Measurements from ENCODE around the gene C6orf47. TPM values are rescaled to one million over a fixed set of nuclear protein-coding genes. Genes with fewer than 3 reads are reported as not detected.

Gene C6orf47
- total and polyA plus RNA-seq, 2 experiments from 2014 or later, result 19.4 to 20.3 TPM

DNA sequence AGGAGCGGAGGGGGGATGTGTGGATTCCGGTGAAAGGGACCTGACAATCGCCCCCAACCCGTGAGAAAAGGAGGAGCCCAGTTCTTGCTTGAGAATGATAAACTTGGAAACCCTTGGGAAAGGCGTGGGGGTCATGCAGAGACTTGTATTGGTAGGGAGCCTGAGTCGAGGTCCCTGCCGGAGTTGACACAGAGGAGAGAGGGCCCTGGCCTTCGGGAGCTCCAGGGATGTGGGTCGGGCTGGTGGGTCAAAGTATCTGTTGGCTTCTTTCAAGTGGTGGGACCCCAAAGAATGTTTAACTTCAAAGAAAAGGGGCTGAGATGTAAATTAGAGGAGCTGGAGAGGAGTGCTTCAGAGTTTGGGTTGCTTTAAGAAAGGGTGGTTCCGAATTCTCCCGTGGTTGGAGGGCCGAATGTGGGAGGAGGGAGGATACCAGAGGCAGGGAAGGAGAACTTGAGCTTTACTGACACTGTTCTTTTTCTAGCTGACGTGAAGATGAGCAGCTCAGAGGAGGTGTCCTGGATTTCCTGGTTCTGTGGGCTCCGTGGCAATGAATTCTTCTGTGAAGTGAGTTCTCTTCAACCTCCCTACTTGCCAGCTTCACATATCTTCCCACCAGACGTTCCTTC, 5.9 kb upstream of the C6orf47 start:
- 0 to 2% methylated on average over 14 to 15 of the region's 15 CpGs for WGBS, 2 experiments (ENCODE audit: low coverage in 1 of 2, low lambda C conversion rate in 2 of 2, missing lambda C conversion rate in 2 of 2)
- H3K9ac ChIP-seq, result peak overlapping the region; percentile 93
- peak overlapping the region; percentile 90 for H3K4me2 ChIP-seq (ENCODE audit: unreplicated experiment)
- peak overlapping the region; percentile 89 for H3K4me3 ChIP-seq
- peaks cover 15% of the 10 kb centered on the region for H3K4me1 ChIP-seq (ENCODE audit: insufficient read depth)
- H3K27me3 ChIP-seq (replicated peaks; ENCODE audit: insufficient read depth), result no peaks in the 10 kb centered on the region
- H3K79me2 ChIP-seq (ENCODE audit: insufficient read depth), result peaks cover 77% of the 10 kb centered on the region
- no peaks in the 10 kb centered on the region for H3K9me2 ChIP-seq (ENCODE audit: insufficient read depth)
- H4K20me1 ChIP-seq (ENCODE audit: insufficient read depth), result no peaks in the 10 kb centered on the region
- in situ Hi-C loops (cut with MboI), result no loop called here
- peak overlapping the region; percentile 54 for H2AFZ ChIP-seq
- peaks cover 21% of the 10 kb centered on the region for H3K36me3 ChIP-seq (ENCODE audit: low read depth)
- TF ChIP-seq EZH2phosphoT487 (IDR thresholded peaks at IDR 0.05; ENCODE audit: insufficient read depth, low read depth), result no peak
- H3K9me3 ChIP-seq (ENCODE audit: low read depth), result no peaks in the 10 kb centered on the region
- peak; percentile 65 for DNase-seq
- peak overlapping the region; percentile 78 for H3K27ac ChIP-seq
- H3F3A ChIP-seq (ENCODE audit: insufficient read depth), result peaks cover 32% of the 10 kb centered on the region

DNA sequence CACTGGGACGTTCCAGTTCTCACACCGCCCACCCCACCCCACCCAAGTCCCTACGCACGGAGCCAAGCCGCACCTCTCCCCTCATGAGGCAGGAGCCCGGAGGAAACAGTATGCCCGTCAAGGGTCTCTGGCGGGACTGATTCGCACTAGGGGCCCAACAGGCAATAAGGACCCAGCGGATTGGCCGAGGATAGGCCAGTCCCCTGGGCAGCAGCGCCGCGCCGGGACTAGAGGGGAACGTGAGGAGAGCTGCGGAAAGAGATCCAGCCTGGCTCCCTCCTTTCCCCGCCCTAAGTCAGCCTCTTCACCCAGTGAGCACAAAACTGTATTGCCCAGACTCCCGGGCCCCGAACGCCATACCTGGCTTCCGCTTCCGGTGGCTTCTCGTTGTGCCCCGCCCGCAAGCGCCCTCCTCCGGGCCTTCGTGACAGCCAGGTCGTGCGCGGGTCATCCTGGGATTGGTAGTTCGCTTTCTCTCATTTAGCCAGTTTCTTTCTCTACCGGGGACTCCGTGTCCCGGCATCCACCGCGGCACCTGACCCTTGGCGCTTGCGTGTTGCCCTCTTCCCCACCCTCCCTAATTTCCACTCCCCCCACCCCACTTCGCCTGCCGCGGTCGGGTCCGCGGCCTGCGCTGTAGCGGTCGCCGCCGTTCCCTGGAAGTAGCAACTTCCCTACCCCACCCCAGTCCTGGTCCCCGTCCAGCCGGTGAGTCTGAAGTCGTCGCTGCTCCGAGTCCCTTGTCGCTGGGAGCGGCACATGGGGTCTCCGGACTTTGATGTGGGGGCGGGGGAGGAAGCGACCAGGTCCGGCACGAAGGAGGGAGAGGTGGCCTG, 5.1 kb upstream of the C6orf47 start, which contains the start of gene CSNK2B:
Gene CSNK2B (plus strand): TSS at position 580 of the 836 bp plus-strand sequence. CDS start 752 bp downstream, outside the sequence.
- Histone ChIP-seq H2AFZ (peak within 1 kb of the TSS; percentile 71), H3F3A (ENCODE audit: insufficient read depth) (peaks cover 38% of the 10 kb centered on the region), H3K4me2 (ENCODE audit: unreplicated experiment) (peak within 1 kb of the TSS; percentile 93), H3K79me2 (ENCODE audit: insufficient read depth) (peaks cover 83% of the 10 kb centered on the region), H3K9me2 (ENCODE audit: insufficient read depth) (no peaks in the 10 kb centered on the region), H3K27me3 (replicated peaks; ENCODE audit: insufficient read depth) (no peaks in the 10 kb centered on the region), H4K20me1 (ENCODE audit: insufficient read depth) (no peaks in the 10 kb centered on the region), H3K4me3 (peak within 1 kb of the TSS; percentile 89), H3K27ac (peak within 1 kb of the TSS; percentile 87), H3K9ac (peak within 1 kb of the TSS; percentile 93), H3K36me3 (ENCODE audit: low read depth) (peaks cover 21% of the 10 kb centered on the region), H3K4me1 (ENCODE audit: insufficient read depth) (peaks cover 20% of the 10 kb centered on the region), H3K9me3 (ENCODE audit: low read depth) (no peaks in the 10 kb centered on the region)
- TF ChIP-seq EZH2phosphoT487 (IDR thresholded peaks at IDR 0.05; ENCODE audit: insufficient read depth, low read depth) (no peak), EZH2 (IDR thresholded peaks at IDR 0.05; ENCODE audit: insufficient read depth, poor library complexity, severe bottlenecking) (no peak)
- in situ Hi-C loops (cut with MboI), result no loop called here
- WGBS, 2 experiments (ENCODE audit: low coverage in 1 of 2, low lambda C conversion rate in 2 of 2, missing lambda C conversion rate in 2 of 2), result 0 to 1% methylated on average over 37 to 63 of the region's 63 CpGs
- peak; percentile 99 for DNase-seq

DNA sequence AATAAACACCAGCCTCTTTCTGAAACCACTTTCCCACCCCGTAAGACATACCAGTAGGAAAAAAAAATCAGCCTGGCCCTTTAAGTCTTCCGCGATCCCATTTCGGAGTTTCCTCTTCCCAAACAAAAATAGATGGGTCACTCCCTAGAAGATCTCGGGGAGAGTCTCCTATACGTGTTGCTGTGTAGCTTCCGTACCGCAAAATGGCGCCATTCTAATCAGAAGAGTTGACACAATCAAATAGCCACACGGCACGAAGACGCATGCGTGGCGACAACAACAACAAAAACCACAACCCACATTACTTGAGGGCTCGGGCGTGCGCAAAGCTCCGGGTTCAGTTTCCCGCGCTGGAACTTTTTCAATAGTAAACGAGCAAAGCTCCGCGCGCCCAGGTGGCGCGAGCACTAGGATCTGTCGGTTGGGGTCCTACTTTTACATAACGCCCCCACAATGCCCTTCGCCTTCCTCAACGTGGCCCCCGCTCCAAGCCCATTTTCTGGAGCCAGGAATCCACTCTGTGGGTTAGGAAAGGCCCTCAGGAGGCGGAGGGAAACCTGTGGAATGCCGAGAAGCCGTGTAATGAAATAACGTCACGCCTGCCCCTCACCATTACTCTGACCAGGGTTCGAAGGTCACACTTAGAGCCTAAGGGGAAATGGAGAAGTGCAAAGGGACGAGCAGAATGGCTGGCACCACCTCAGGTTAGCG, 4.4 kb upstream of the C6orf47 start, which contains the start of gene GPANK1:
Gene GPANK1 (minus strand): TSS at position 208 of the 711 bp plus-strand sequence. CDS start 519 bp downstream, outside the sequence.
- peak; percentile 95 for DNase-seq
- no peaks in the 10 kb centered on the region for H3K27me3 ChIP-seq (replicated peaks; ENCODE audit: insufficient read depth)
- no peaks in the 10 kb centered on the region for H3K9me2 ChIP-seq (ENCODE audit: insufficient read depth)
- H3K9me3 ChIP-seq (ENCODE audit: low read depth), result no peaks in the 10 kb centered on the region
- H3K4me1 ChIP-seq (ENCODE audit: insufficient read depth), result peaks cover 20% of the 10 kb centered on the region
- peaks cover 38% of the 10 kb centered on the region for H3F3A ChIP-seq (ENCODE audit: insufficient read depth)
- H3K4me2 ChIP-seq (ENCODE audit: unreplicated experiment), result peak within 1 kb of the TSS; percentile 93
- H3K9ac ChIP-seq, result peak within 1 kb of the TSS; percentile 93
- H3K27ac ChIP-seq, result peak within 1 kb of the TSS; percentile 87
- peaks cover 82% of the 10 kb centered on the region for H3K79me2 ChIP-seq (ENCODE audit: insufficient read depth)
- peaks cover 17% of the 10 kb centered on the region for H3K36me3 ChIP-seq (ENCODE audit: low read depth)
- WGBS, 2 experiments (ENCODE audit: low coverage in 1 of 2, low lambda C conversion rate in 2 of 2, missing lambda C conversion rate in 2 of 2), result 1% methylated on average over 39 of the region's 39 CpGs
- H4K20me1 ChIP-seq (ENCODE audit: insufficient read depth), result no peaks in the 10 kb centered on the region
- in situ Hi-C loops (cut with MboI), result no loop called here
- peak within 1 kb of the TSS; percentile 89 for H3K4me3 ChIP-seq
- no peak for TF ChIP-seq EZH2phosphoT487 (IDR thresholded peaks at IDR 0.05; ENCODE audit: insufficient read depth, low read depth)
- TF ChIP-seq EZH2 (IDR thresholded peaks at IDR 0.05; ENCODE audit: insufficient read depth, poor library complexity, severe bottlenecking), result no peak
- H2AFZ ChIP-seq, result peak within 1 kb of the TSS; percentile 71

Measured in GM23248 (cell line).